NCI-H2107 treated with DMSO at 0.1 percent for 48 hours (cell line): Measurements from ENCODE around the gene TFPI.

ENCODE experiments used
- DNase-seq: peaks from one replicate; lab custom pipeline; 2025; ENCODE audit not compliant: unreplicated experiment; lab: John Stamatoyannopoulos, UW

TFPI gene

GRCh38 chr2:187470698-187471097 is 83.5 kb downstream of the TFPI start:
- no peak for DNase-seq

GRCh38 chr2:187469538-187469937 is 84.7 kb downstream of the TFPI start:
- no peak for DNase-seq

- DNase-seq = no peak
Measured at GRCh38 chr2:187468262-187468661, 86.0 kb downstream of the TFPI start.

- no peak for DNase-seq
Measured at GRCh38 chr2:187466129-187466792, 88.0 kb downstream of the TFPI start.

- DNase-seq = no peak
Measured at GRCh38 chr2:187462839-187463238, 91.4 kb downstream of the TFPI start.

GRCh38 chr2:187461294-187462261 is 92.7 kb downstream of the TFPI start:
- no peak for DNase-seq

GRCh38 chr2:187459256-187459655 is 95.0 kb downstream of the TFPI start:
- DNase-seq = no peak

- DNase-seq = no peak
Measured at GRCh38 chr2:187453078-187453641, 101.1 kb downstream of the TFPI start.

- no peak for DNase-seq
Measured at GRCh38 chr2:187451510-187451909, 102.7 kb downstream of the TFPI start.

GRCh38 chr2:187447336-187447735 is 106.9 kb downstream of the TFPI start:
- no peak for DNase-seq

- DNase-seq = no peak
Measured at GRCh38 chr2:187446711-187447110, 107.5 kb downstream of the TFPI start.

GRCh38 chr2:187445051-187445450 is 109.2 kb downstream of the TFPI start:
- DNase-seq = no peak

GRCh38 chr2:187442778-187443177 is 111.5 kb downstream of the TFPI start:
- no peak for DNase-seq

- no peak for DNase-seq
Measured at GRCh38 chr2:187442378-187442777, 111.9 kb downstream of the TFPI start.

- no peak for DNase-seq
Measured at GRCh38 chr2:187440101-187440675, 114.0 kb downstream of the TFPI start.

GRCh38 chr2:187438455-187438854 is 115.8 kb downstream of the TFPI start:
- no peak for DNase-seq

GRCh38 chr2:187435756-187436155 is 118.5 kb downstream of the TFPI start:
- no peak for DNase-seq

- DNase-seq = no peak
Measured at GRCh38 chr2:187435078-187435477, 119.2 kb downstream of the TFPI start.

- no peak for DNase-seq
Measured at GRCh38 chr2:187434342-187434785, 119.9 kb downstream of the TFPI start.

GRCh38 chr2:187431911-187432310 is 122.3 kb downstream of the TFPI start:
- no peak for DNase-seq

GRCh38 chr2:187429989-187430388 is 124.2 kb downstream of the TFPI start:
- DNase-seq = no peak
